ENCODE measurements around the gene GNLY. TPM values are rescaled to one million over a fixed set of nuclear protein-coding genes. Genes with fewer than 3 reads are reported as not detected.

GNLY gene
- total RNA-seq, 4 donors from 2014 or later = 1.7 to 15.3 (median 10.5) TPM; not detected in 1

DNA sequence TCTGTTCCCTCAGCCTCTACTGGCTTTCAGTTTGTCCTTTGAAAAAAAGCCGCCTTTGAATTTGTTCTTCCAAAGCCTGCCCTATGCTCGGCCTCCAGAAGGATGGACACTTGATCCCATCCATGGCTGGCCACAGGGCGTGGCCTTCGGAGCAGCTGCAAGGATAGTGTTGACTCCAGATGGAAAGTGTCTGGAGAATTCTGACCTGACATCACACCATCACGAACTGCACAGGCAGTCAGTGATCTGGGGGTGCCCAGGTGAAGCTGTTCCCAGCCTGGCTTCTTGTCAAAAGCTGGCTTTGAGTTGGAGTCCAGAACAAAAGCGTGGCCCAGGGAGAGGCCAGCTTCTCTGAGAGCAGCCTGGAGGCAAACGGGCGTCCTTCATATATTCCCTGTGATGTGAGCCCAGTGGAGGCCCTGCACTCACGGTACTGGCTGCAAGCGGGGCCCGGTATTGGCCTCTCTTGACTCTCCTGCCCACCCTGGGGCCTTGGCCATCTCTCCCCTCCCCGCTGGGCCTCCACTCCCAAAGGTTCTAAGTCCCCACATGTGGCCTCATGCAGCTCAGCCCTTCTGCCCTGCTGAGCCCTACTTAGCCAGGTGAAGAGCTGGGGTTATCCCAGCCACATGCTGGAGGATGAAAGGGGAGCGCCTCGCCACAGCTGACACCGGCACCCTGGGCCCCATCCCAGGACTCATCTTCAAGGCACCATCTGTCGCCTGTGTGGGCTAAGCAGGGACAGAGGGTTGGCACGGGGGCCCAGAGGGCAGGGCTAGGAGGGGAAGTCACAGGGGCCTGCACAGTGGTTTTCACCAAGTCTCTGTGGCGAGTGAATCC lies 39.2 kb downstream of the GNLY start:
- Histone ChIP-seq H3K9me3 (no peaks in the 10 kb centered on the region), H3K27ac (no peak overlapping the region), H3K36me3 (no peaks in the 10 kb centered on the region), H3K27me3 (no peaks in the 10 kb centered on the region), H3K4me3 (no peak overlapping the region), H3K4me1 (peaks cover 0 to 6% (median 3%) of the 10 kb centered on the region in 4 donors)
- peak in 1 of 3 donors; percentile 45 for DNase-seq
- TF ChIP-seq, protein P1, sequence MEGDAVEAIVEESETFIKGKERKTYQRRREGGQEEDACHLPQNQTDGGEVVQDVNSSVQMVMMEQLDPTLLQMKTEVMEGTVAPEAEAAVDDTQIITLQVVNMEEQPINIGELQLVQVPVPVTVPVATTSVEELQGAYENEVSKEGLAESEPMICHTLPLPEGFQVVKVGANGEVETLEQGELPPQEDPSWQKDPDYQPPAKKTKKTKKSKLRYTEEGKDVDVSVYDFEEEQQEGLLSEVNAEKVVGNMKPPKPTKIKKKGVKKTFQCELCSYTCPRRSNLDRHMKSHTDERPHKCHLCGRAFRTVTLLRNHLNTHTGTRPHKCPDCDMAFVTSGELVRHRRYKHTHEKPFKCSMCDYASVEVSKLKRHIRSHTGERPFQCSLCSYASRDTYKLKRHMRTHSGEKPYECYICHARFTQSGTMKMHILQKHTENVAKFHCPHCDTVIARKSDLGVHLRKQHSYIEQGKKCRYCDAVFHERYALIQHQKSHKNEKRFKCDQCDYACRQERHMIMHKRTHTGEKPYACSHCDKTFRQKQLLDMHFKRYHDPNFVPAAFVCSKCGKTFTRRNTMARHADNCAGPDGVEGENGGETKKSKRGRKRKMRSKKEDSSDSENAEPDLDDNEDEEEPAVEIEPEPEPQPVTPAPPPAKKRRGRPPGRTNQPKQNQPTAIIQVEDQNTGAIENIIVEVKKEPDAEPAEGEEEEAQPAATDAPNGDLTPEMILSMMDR (IDR thresholded peaks at IDR 0.05) = no peak
- TF ChIP-seq POLR2A (IDR thresholded peaks at IDR 0.05) = no peak

DNA sequence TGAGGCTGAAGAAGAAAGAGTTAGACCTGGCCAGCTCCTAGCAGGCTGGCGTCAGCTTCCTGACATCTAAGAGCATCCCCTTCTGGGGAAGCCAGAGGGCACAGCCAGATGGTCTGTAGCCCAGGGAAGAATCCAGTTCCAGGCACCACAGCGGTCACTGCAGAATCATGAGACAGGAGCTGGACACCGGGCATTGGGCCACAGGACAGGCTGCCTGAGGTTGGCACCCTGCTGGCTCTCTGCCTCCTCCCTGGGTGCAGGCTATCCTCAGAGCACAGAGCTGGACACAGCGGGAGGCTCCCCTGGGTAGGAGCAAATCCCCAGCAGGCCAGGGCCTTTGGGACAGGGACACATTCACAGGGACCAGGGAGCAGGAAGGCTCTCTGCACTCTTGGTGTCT lies 39.9 kb downstream of the GNLY start:
- Histone ChIP-seq H3K4me1 (peaks cover 0 to 2% (median 0%) of the 10 kb centered on the region in 4 donors), H3K4me3 (no peak overlapping the region), H3K36me3 (no peaks in the 10 kb centered on the region), H3K27ac (no peak overlapping the region), H3K9me3 (no peaks in the 10 kb centered on the region), H3K27me3 (no peaks in the 10 kb centered on the region)
- no peak for TF ChIP-seq POLR2A (IDR thresholded peaks at IDR 0.05)
- TF ChIP-seq, protein P1 (IDR thresholded peaks at IDR 0.05) = no peak
- no peak for DNase-seq

GRCh38 chr2:85734942-85735608 lies 40.9 kb downstream of the GNLY start:
- DNase-seq = no peak
- TF ChIP-seq, protein P1 (IDR thresholded peaks at IDR 0.05) = no peak
- no peak for TF ChIP-seq POLR2A (IDR thresholded peaks at IDR 0.05)
- Histone ChIP-seq H3K27me3 (no peaks in the 10 kb centered on the region), H3K9me3 (no peaks in the 10 kb centered on the region), H3K27ac (no peak overlapping the region), H3K4me1 (no peaks in the 10 kb centered on the region), H3K4me3 (no peak overlapping the region), H3K36me3 (no peaks in the 10 kb centered on the region)

DNA sequence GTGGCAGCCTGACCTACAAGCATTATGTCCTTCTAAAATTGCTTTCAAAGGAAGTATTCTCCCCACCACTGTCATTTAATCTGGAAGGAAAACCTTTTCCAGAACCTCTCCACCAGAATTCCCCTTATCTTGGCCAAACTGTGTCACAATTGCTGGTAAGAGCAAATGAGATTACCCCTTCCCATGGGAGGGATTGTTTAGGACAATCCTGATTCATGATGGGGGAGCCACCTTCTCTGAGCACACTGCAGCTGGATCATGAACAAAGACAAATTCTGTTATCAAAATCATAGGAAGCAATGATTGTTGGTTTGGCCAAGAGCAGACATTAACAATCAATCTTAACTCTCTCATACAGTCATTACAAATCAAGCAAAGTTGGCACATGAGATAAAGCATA lies 41.5 kb downstream of the GNLY start:
- H3K27me3 ChIP-seq = no peaks in the 10 kb centered on the region
- no peak overlapping the region for H3K27ac ChIP-seq
- TF ChIP-seq, protein P1 (IDR thresholded peaks at IDR 0.05) = no peak
- no peak for TF ChIP-seq POLR2A (IDR thresholded peaks at IDR 0.05)
- DNase-seq = no peak
- H3K4me3 ChIP-seq = no peak overlapping the region
- H3K4me1 ChIP-seq = no peaks in the 10 kb centered on the region
- H3K36me3 ChIP-seq = no peaks in the 10 kb centered on the region
- no peaks in the 10 kb centered on the region for H3K9me3 ChIP-seq

GRCh38 chr2:85736456-85737355 lies 42.5 kb downstream of the GNLY start:
- no peak for TF ChIP-seq POLR2A (IDR thresholded peaks at IDR 0.05)
- TF ChIP-seq, protein P1 (IDR thresholded peaks at IDR 0.05) = no peak
- no peaks in the 10 kb centered on the region for H3K36me3 ChIP-seq
- no peak for DNase-seq
- H3K4me3 ChIP-seq = no peak overlapping the region
- peaks cover 0 to 1% (median 0%) of the 10 kb centered on the region in 4 donors for H3K4me1 ChIP-seq
- peak overlapping the region in 2 of 4 donors; percentile 52 to 70 for H3K27ac ChIP-seq
- no peaks in the 10 kb centered on the region for H3K9me3 ChIP-seq
- no peaks in the 10 kb centered on the region for H3K27me3 ChIP-seq

All from Peyer's patch (tissue), 4 donors.